ENCODE data around the gene ARHGEF19.

The ARHGEF19 gene

GRCh38 chr1:16186655-16187235, 25.7 kb downstream of the ARHGEF19 start:
- 0 out of 2 replicates have a peak, but pooled peaks cover 4% of the 10 kb centered on the region for H3K27me3 ChIP-seq (ENCODE audit: control insufficient read depth, low read length)
- H3K4me1 ChIP-seq (ENCODE audit: control insufficient read depth, low read length), result no peaks in the 10 kb centered on the region
- no peak overlapping the region for H3K4me3 ChIP-seq (ENCODE audit: low read length)
- no peak overlapping the region for H3K27ac ChIP-seq (ENCODE audit: low read depth, low read length)
- no peaks in the 10 kb centered on the region for H3K9me2 ChIP-seq (replicated peaks; ENCODE audit: control insufficient read depth, low read length)
- H3K36me3 ChIP-seq (ENCODE audit: control insufficient read depth, low read length), result no peaks in the 10 kb centered on the region
- H4K20me1 ChIP-seq (ENCODE audit: control insufficient read depth, insufficient read depth, low read depth, low read length), result no peaks in the 10 kb centered on the region
- no peaks in the 10 kb centered on the region for H3K9me3 ChIP-seq (ENCODE audit: control insufficient read depth, insufficient read depth, low read length)
- TF ChIP-seq CTCF (IDR thresholded peaks at IDR 0.05; ENCODE audit: low read depth, low read length, poor library complexity, severe bottlenecking) (no peak), EZH2phosphoT487 (IDR thresholded peaks at IDR 0.05; ENCODE audit: borderline replicate concordance, low read length) (no peak)
- no peaks in the 10 kb centered on the region for H3F3A ChIP-seq (ENCODE audit: control insufficient read depth, insufficient read depth)
- H3K4me2 ChIP-seq (ENCODE audit: low read length), result no peak overlapping the region
- no peaks in the 10 kb centered on the region for H3K79me2 ChIP-seq (ENCODE audit: control insufficient read depth, low read length)

- H3K9me3 ChIP-seq (ENCODE audit: control insufficient read depth, insufficient read depth, low read length), result no peaks in the 10 kb centered on the region
- H3K4me2 ChIP-seq (ENCODE audit: low read length), result no peak overlapping the region
- no peaks in the 10 kb centered on the region for H4K20me1 ChIP-seq (ENCODE audit: control insufficient read depth, insufficient read depth, low read depth, low read length)
- H3K4me3 ChIP-seq (ENCODE audit: low read length), result no peak overlapping the region
- no peak overlapping the region for H3K27ac ChIP-seq (ENCODE audit: low read depth, low read length)
- H3K36me3 ChIP-seq (ENCODE audit: control insufficient read depth, low read length), result no peaks in the 10 kb centered on the region
- no peak for TF ChIP-seq EZH2phosphoT487 (IDR thresholded peaks at IDR 0.05; ENCODE audit: borderline replicate concordance, low read length)
- TF ChIP-seq CTCF (IDR thresholded peaks at IDR 0.05; ENCODE audit: low read depth, low read length, poor library complexity, severe bottlenecking), result no peak
- no peaks in the 10 kb centered on the region for H3K9me2 ChIP-seq (replicated peaks; ENCODE audit: control insufficient read depth, low read length)
- no peaks in the 10 kb centered on the region for H3K79me2 ChIP-seq (ENCODE audit: control insufficient read depth, low read length)
- H3K27me3 ChIP-seq (ENCODE audit: control insufficient read depth, low read length), result no peaks in the 10 kb centered on the region
- no peaks in the 10 kb centered on the region for H3K4me1 ChIP-seq (ENCODE audit: control insufficient read depth, low read length)
- no peaks in the 10 kb centered on the region for H3F3A ChIP-seq (ENCODE audit: control insufficient read depth, insufficient read depth)
Observed at GRCh38 chr1:16184557-16185303, 27.7 kb downstream of the ARHGEF19 start.

GRCh38 chr1:16183765-16184556, 28.5 kb downstream of the ARHGEF19 start:
- Histone ChIP-seq H3K27ac (ENCODE audit: low read depth, low read length) (no peak overlapping the region), H3K4me2 (ENCODE audit: low read length) (no peak overlapping the region), H3K4me1 (ENCODE audit: control insufficient read depth, low read length) (no peaks in the 10 kb centered on the region), H3K4me3 (ENCODE audit: low read length) (no peak overlapping the region), H3K9me2 (replicated peaks; ENCODE audit: control insufficient read depth, low read length) (no peaks in the 10 kb centered on the region), H4K20me1 (ENCODE audit: control insufficient read depth, insufficient read depth, low read depth, low read length) (no peaks in the 10 kb centered on the region), H3K36me3 (ENCODE audit: control insufficient read depth, low read length) (no peaks in the 10 kb centered on the region), H3K9me3 (ENCODE audit: control insufficient read depth, insufficient read depth, low read length) (no peaks in the 10 kb centered on the region), H3F3A (ENCODE audit: control insufficient read depth, insufficient read depth) (no peaks in the 10 kb centered on the region), H3K79me2 (ENCODE audit: control insufficient read depth, low read length) (no peaks in the 10 kb centered on the region), H3K27me3 (ENCODE audit: control insufficient read depth, low read length) (no peaks in the 10 kb centered on the region)
- no peak for TF ChIP-seq EZH2phosphoT487 (IDR thresholded peaks at IDR 0.05; ENCODE audit: borderline replicate concordance, low read length)

Data from DOHH2 (cell line).